Measurements from ENCODE around the gene KCNJ2. TPM values are rescaled to one million over a fixed set of nuclear protein-coding genes. Genes with fewer than 3 reads are reported as not detected.

Gene KCNJ2
- total RNA-seq, 4 donors from 2014 or later = 2.9 to 11.2 (median 6.7) TPM

DNA sequence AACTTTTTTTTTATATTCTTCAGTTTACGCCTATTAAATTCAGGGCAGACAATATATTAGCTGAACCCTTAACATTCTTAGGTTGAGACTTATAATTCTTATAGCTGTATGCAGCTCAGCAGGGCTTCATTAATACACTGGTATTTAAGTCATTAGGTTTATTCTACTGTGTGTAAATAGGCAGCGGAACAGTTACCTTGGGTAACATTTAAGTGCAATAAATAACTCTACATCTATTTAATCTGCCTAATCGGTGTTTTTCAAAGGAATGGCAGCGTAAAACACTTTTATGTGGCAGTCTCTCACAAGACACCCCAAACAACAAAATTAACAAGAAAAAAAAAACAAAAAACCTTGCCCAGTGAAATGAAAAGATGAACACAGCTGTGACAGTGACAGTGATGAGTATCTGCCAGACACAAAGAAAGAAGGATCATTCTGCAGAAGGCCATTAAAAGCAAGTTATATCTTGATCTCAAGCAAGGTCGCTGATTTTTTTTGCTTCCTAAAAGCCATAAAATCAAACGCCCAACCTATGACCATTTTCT is 32.6 kb downstream of the KCNJ2 start:
- intact Hi-C loops (cut with DNase I) = no loop called here
- TF ChIP-seq POLR2AphosphoS5 (IDR thresholded peaks at IDR 0.05) = no peak
- TF ChIP-seq EP300 (IDR thresholded peaks at IDR 0.05) = no peak
- TF ChIP-seq, protein P1, sequence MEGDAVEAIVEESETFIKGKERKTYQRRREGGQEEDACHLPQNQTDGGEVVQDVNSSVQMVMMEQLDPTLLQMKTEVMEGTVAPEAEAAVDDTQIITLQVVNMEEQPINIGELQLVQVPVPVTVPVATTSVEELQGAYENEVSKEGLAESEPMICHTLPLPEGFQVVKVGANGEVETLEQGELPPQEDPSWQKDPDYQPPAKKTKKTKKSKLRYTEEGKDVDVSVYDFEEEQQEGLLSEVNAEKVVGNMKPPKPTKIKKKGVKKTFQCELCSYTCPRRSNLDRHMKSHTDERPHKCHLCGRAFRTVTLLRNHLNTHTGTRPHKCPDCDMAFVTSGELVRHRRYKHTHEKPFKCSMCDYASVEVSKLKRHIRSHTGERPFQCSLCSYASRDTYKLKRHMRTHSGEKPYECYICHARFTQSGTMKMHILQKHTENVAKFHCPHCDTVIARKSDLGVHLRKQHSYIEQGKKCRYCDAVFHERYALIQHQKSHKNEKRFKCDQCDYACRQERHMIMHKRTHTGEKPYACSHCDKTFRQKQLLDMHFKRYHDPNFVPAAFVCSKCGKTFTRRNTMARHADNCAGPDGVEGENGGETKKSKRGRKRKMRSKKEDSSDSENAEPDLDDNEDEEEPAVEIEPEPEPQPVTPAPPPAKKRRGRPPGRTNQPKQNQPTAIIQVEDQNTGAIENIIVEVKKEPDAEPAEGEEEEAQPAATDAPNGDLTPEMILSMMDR (IDR thresholded peaks at IDR 0.05) = no peak
- no peak for TF ChIP-seq POLR2A (IDR thresholded peaks at IDR 0.05; ENCODE audit: low read depth)
- 94% methylated on average over 6 of the region's 6 CpGs for WGBS
- Histone ChIP-seq H3K4me1 (no peaks in the 10 kb centered on the region), H3K9me3 (no peaks in the 10 kb centered on the region), H3K36me3 (no peaks in the 10 kb centered on the region), H3K27ac (replicated peaks in 1 of 4) (no peak overlapping the region), H3K27me3 (no peaks in the 10 kb centered on the region), H3K4me3 (no peak overlapping the region)
- no peak for DNase-seq (ENCODE audit: extremely low spot score)

GRCh38 chr17:70202840-70203239 is 33.5 kb downstream of the KCNJ2 start:
- Histone ChIP-seq H3K4me1 (no peaks in the 10 kb centered on the region), H3K27ac (replicated peaks in 1 of 4) (no peak overlapping the region), H3K36me3 (no peaks in the 10 kb centered on the region), H3K9me3 (no peaks in the 10 kb centered on the region), H3K27me3 (no peaks in the 10 kb centered on the region), H3K4me3 (no peak overlapping the region)
- TF ChIP-seq, protein P1 (IDR thresholded peaks at IDR 0.05) = no peak
- TF ChIP-seq EP300 (IDR thresholded peaks at IDR 0.05) = no peak
- no peak for TF ChIP-seq POLR2A (IDR thresholded peaks at IDR 0.05; ENCODE audit: low read depth)
- no peak for TF ChIP-seq POLR2AphosphoS5 (IDR thresholded peaks at IDR 0.05)
- intact Hi-C loops (cut with DNase I) = no loop called here
- WGBS = 77% methylated on average over 2 of the region's 2 CpGs
- no peak for DNase-seq (ENCODE audit: extremely low spot score)

DNA sequence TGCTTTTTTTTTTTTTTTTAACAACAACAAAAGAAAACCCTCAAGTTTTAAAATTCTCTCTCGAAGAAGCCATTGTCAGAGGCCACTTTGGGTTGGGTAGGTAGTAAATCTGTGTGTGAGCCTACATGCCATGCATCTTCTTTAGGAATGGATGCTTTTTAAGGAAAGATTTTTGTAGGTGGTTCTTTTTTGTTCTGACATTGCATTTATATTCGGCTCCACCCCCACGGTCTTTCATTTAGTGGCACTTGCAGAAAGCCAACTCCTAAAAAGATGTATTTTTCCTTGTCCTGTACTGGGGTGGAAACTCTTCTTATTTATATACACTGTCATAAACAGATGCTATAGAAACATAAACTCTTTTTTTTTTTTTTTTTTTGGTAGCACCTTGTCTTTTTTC is 35.1 kb downstream of the KCNJ2 start:
- no peaks in the 10 kb centered on the region for H3K4me1 ChIP-seq
- 94% methylated on average over 3 of the region's 3 CpGs for WGBS
- no peaks in the 10 kb centered on the region for H3K9me3 ChIP-seq
- no peak overlapping the region for H3K4me3 ChIP-seq
- no peak overlapping the region for H3K27ac ChIP-seq (replicated peaks in 1 of 4)
- intact Hi-C loops (cut with DNase I) = no loop called here
- no peaks in the 10 kb centered on the region for H3K27me3 ChIP-seq
- DNase-seq (ENCODE audit: extremely low spot score) = no peak
- TF ChIP-seq POLR2AphosphoS5 (IDR thresholded peaks at IDR 0.05) (no peak), EP300 (IDR thresholded peaks at IDR 0.05) (no peak), POLR2A (IDR thresholded peaks at IDR 0.05; ENCODE audit: low read depth) (no peak)
- TF ChIP-seq, protein P1 (IDR thresholded peaks at IDR 0.05) = no peak
- no peaks in the 10 kb centered on the region for H3K36me3 ChIP-seq

- H3K4me3 ChIP-seq = no peak overlapping the region
- H3K9me3 ChIP-seq = no peaks in the 10 kb centered on the region
- no peak overlapping the region for H3K27ac ChIP-seq (replicated peaks in 1 of 4)
- 84% methylated on average over 4 of the region's 4 CpGs for WGBS
- intact Hi-C loops (cut with DNase I) = no loop called here
- TF ChIP-seq POLR2AphosphoS5 (IDR thresholded peaks at IDR 0.05) (no peak), POLR2A (IDR thresholded peaks at IDR 0.05; ENCODE audit: low read depth) (no peak), EP300 (IDR thresholded peaks at IDR 0.05) (no peak)
- TF ChIP-seq, protein P1 (IDR thresholded peaks at IDR 0.05) = no peak
- H3K27me3 ChIP-seq = no peaks in the 10 kb centered on the region
- no peaks in the 10 kb centered on the region for H3K36me3 ChIP-seq
- no peaks in the 10 kb centered on the region for H3K4me1 ChIP-seq
- DNase-seq (ENCODE audit: extremely low spot score) = no peak
Measured at GRCh38 chr17:70205401-70205800, 36.1 kb downstream of the KCNJ2 start.

All from esophagus muscularis mucosa (tissue), 4 donors.